GM18951 (cell line): ENCODE measurements around the gene FHOD3.

ENCODE experiments used
- POLR2A ChIP-seq: IDR thresholded peaks from 4 replicates; pipeline ENCODE4 v1.6.1; 2011; ENCODE audit warnings: mild to moderate bottlenecking; ENCODE audit not compliant: insufficient read length, insufficient read depth; ENCODE audit errors: extremely low read depth
- in situ Hi-C: fragments of 300-500 bp; cut with MboI; formaldehyde crosslinking; loops from one replicate; pipeline ENCODE4 v1.12.0; 2022; ENCODE audit warnings: low sequenced_read_pairs, mixed read lengths, inconsistent platforms; ENCODE audit not compliant: unreplicated experiment

The FHOD3 gene

GRCh38 chr18:36572135-36572856 lies 274.8 kb downstream of the FHOD3 start:
- TF ChIP-seq POLR2A, result no peak
- in situ Hi-C loops, result no loop called here

- in situ Hi-C loops, result no loop called here
- TF ChIP-seq POLR2A, result no peak
Measured at GRCh38 chr18:36576339-36576738, 278.8 kb downstream of the FHOD3 start.

GRCh38 chr18:36578871-36579710 lies 281.6 kb downstream of the FHOD3 start:
- in situ Hi-C loops, result no loop called here
- TF ChIP-seq POLR2A, result no peak

- in situ Hi-C loops, result no loop called here
- no peak for TF ChIP-seq POLR2A
Measured at GRCh38 chr18:36580266-36580665, 282.8 kb downstream of the FHOD3 start.

- TF ChIP-seq POLR2A, result no peak
- in situ Hi-C loops, result no loop called here
Measured at GRCh38 chr18:36580874-36581750, 283.6 kb downstream of the FHOD3 start.

GRCh38 chr18:36582988-36583745 lies 285.7 kb downstream of the FHOD3 start:
- in situ Hi-C loops, result no loop called here
- TF ChIP-seq POLR2A, result no peak

GRCh38 chr18:36589857-36590543 lies 292.5 kb downstream of the FHOD3 start:
- TF ChIP-seq POLR2A, result no peak
- in situ Hi-C loops, result no loop called here

- in situ Hi-C loops, result no loop called here
- TF ChIP-seq POLR2A, result no peak
Measured at GRCh38 chr18:36590621-36591580, 293.4 kb downstream of the FHOD3 start.

GRCh38 chr18:36592282-36592681 lies 294.8 kb downstream of the FHOD3 start:
- in situ Hi-C loops, result no loop called here
- TF ChIP-seq POLR2A, result no peak

GRCh38 chr18:36593001-36593400 lies 295.5 kb downstream of the FHOD3 start:
- in situ Hi-C loops, result no loop called here
- TF ChIP-seq POLR2A, result no peak

- in situ Hi-C loops, result no loop called here
- no peak for TF ChIP-seq POLR2A
Measured at GRCh38 chr18:36593641-36594040, 296.1 kb downstream of the FHOD3 start.

GRCh38 chr18:36594621-36595020 lies 297.1 kb downstream of the FHOD3 start:
- in situ Hi-C loops, result no loop called here
- TF ChIP-seq POLR2A, result no peak
